ENCODE data around the gene OSBPL10.
"Not testable (repeated sequence)": the region's sequence is repeated elsewhere in the genome, so short reads cannot be mapped to it uniquely, and the experiment has no call there.

The OSBPL10 gene

DNA sequence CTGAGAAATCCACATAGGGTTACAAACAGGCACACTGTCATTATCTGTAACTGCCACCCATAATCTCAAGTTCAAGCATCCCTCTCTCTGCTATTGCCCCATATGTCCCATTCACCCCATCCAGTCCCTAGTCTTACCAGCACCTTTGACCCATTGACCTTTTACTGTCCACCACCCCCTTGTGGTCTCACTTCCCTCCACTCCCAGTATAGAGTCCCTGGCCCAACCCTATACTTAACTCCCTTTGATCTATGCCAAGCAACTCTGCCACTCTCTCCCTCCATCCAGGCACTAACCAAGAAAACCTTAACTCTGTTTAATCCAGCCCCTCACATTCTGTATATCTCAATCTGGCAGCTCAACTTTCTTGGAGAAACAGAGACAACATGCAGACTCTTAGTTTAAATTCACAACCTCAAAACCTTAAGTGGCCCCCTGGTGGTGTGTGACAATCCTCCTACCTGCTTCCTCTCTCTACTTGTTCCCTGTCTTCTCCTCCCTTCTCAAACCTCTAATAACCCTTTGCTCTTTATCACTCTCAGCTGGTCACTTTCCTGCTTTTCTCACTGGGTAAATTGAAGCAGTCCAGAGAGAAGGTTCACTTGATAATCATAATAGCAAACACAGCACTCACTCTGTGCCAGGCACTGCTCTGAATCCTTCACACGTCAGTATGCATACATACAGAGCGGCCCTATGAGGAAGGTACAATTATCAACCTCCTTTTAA lies 285.6 kb downstream of the OSBPL10 start:
- no peak for DNase-seq

GRCh38 chr3:31693346-31693745 lies 287.7 kb downstream of the OSBPL10 start:
- no peak for DNase-seq

- DNase-seq, result no peak
Observed at GRCh38 chr3:31692751-31693150, 288.3 kb downstream of the OSBPL10 start.

- no peak for DNase-seq
Observed at GRCh38 chr3:31690771-31691170, 290.3 kb downstream of the OSBPL10 start.

- DNase-seq, result not testable (repeated sequence)
Observed at GRCh38 chr3:31689523-31689922, 291.5 kb downstream of the OSBPL10 start.

DNA sequence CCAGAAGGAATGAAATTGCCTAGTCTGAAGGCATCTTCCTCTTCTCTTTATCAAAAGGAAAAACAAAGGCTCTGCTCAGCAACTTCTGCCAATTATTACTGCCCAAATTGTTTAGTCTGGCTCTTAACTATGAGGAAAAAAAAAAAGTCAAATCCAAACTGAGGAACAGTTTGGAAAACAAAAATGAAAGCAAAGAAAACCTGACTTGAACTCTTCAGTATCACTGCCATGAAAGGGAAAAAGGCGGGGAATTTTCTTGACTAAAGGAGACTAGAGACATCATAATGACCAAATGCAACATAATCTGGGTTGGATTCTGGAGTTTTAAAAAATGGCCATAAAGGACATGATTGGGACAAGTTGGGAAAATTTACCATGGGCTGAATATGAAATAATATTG lies 292.1 kb downstream of the OSBPL10 start:
- no peak for DNase-seq

GRCh38 chr3:31687020-31687802 lies 293.9 kb downstream of the OSBPL10 start:
- DNase-seq, result no peak

GRCh38 chr3:31680072-31680870 lies 300.8 kb downstream of the OSBPL10 start:
- no peak for DNase-seq

GRCh38 chr3:31676556-31676955 lies 304.5 kb downstream of the OSBPL10 start:
- DNase-seq, result no peak

DNA sequence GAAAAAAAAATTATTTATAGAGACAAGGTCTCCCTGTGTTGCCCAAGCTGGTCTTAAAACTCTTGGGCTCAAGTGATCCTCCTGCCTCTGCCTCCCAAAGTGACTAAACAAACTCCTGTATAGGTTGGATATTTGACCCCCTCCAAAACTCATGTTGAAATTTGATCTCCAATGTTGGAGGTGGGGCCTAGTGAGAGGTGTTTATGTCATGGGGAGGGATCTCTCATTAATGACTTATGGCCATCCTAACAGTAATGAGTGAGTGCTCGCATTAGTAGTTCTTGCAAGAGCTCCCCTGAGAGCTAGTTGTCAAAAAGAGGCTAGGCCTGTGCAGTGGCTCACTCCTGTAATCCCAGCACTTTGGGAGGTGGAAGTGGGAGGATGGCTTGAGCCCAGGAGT lies 307.1 kb downstream of the OSBPL10 start:
- no peak for DNase-seq

DNA sequence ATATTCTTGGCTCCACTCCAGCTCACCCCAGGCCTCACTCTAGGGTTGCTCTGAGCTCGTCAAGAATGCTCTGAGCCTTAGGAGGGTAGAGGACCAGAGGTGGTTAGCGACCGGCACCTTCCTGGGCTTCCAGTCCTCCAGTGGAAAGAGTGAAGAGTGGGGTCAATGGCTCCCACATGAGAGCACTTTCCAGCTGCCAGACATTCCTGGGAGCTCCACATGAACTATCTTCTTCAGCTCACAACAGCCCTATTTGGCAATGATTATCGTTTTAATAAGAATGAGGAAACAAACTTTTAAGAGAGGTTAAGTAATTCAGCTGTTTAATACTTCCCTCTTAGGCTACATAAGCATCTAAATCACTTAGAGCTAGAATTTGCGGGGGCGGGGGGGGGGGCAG lies 309.1 kb downstream of the OSBPL10 start:
- no peak for DNase-seq

GRCh38 chr3:31671451-31671850 lies 309.6 kb downstream of the OSBPL10 start:
- DNase-seq, result no peak

GRCh38 chr3:31670722-31671121 lies 310.3 kb downstream of the OSBPL10 start:
- DNase-seq, result no peak

- DNase-seq, result no peak
Observed at GRCh38 chr3:31670136-31670535, 310.9 kb downstream of the OSBPL10 start.

- DNase-seq, result no peak
Observed at GRCh38 chr3:31668242-31668641, 312.8 kb downstream of the OSBPL10 start.

GRCh38 chr3:31667582-31667981 lies 313.5 kb downstream of the OSBPL10 start:
- DNase-seq, result no peak

DNA sequence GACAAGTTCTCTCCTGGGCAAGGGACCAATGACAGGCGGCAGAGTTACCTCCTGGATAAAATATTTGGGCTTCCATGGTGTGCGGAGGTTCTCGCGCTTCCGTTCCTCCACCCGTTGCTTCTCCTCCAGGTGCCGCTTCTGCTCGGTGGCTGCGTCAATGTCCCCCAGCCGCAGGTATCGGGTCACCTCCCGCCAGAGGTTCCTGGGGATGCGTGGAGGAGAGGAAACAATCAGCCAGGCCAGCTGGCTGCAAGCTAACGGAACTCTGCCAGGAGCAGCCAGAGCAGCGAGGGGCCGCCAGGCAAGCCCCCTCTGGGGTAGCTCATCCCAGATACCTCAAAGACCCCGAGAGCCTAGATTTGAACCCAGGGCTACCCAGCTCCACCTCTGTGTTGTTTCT lies 317.0 kb downstream of the OSBPL10 start:
- DNase-seq, result no peak

GRCh38 chr3:31661993-31662670 lies 318.9 kb downstream of the OSBPL10 start:
- DNase-seq, result no peak

- no peak for DNase-seq
Observed at GRCh38 chr3:31661286-31661685, 319.8 kb downstream of the OSBPL10 start.

DNA sequence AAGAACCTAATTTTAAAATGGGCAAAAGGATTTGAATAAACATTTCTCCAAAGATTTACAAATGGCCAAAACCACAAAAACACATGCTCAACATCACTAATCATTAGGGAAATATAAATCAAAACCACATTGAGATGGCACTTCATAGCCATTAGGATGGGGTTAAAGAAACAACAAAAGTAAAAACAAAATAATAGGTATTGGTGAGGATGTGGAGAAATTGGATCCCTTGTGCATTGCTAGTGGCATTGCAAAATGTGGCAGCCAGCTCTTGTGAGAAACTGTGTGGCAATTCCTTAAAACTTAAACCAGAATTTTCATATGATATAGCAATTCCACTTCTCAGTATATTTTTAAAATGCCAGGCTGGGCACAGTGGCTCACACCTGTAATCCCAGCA lies 321.8 kb downstream of the OSBPL10 start:
- no peak for DNase-seq

DNA sequence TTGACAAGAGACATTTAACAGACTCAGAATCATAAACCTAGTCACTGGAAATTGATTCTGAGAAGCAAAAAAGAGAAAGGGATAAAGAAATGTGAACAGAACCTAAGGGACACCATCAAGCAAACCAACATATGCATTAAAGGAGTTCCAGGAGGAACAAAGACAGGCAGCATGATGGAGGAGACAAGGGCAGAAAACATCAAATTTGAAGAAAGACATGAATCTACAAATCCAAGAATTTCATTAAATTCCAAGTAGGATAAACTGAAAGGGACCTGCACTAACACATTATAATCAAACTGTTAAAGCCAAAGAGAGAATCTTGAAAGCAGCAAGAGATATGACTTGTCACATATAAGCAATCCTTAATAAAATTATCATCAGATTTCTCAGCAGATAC lies 326.1 kb downstream of the OSBPL10 start:
- DNase-seq, result no peak

DNA sequence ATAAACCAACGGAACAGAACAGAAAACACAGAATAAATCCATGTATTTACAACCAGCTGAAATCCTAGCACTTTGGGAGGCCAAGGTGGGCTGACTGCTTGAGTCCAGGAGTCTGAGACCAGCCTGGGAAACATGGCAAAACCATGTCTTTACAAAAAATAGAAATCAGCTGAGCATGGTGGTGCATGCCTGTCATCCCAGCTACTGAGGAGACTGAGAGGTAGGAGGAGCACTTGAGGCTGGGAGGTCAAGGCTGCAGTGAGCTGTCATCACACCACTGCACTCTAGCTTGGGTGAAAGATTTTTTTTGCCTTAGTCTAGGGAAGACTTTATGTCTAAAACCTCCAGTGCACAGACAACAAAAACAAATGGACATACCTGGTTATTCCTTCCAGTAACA lies 327.6 kb downstream of the OSBPL10 start:
- no peak for DNase-seq

- no peak for DNase-seq
Observed at GRCh38 chr3:31652296-31652695, 328.8 kb downstream of the OSBPL10 start.

Data from SIG-M5 (cell line).